ENCODE results near the gene ATMIN. TPM values are rescaled to one million over a fixed set of nuclear protein-coding genes. Genes with fewer than 3 reads are reported as not detected.
A peak's percentile ranks its signal among the peaks of the same experiment; 100 is the strongest.

Gene ATMIN
- total and polyA plus RNA-seq, 2 experiments from 2014 or later = 22.0 to 60.5 TPM

GRCh38 chr16:81036751-81037350 lies 1.2 kb downstream of the ATMIN start:
- peaks cover 11% of the 10 kb centered on the region for H3K4me1 Mint-ChIP-seq
- peaks cover 24% of the 10 kb centered on the region for H4K20me1 ChIP-seq (replicated peaks; ENCODE audit: insufficient read depth)

More at GRCh38 chr16:81036751-81037350, 1.2 kb downstream of the ATMIN start:
- TF ChIP-seq ZNF114 (CRISPR knock-in tag; IDR thresholded peaks at IDR 0.05) (no peak), STAT1 (IDR thresholded peaks at IDR 0.05; ENCODE audit: unreplicated experiment) (no peak), ETS1 (IDR thresholded peaks at IDR 0.05) (no peak), EZH2 (IDR thresholded peaks at IDR 0.05; ENCODE audit: low read depth, unreplicated experiment) (no peak), NANOG (IDR thresholded peaks at IDR 0.05; ENCODE audit: borderline replicate concordance) (no peak), POLR2AphosphoS5 (IDR thresholded peaks at IDR 0.05; ENCODE audit: low read depth) (no peak), EZH2phosphoT487 (IDR thresholded peaks at IDR 0.05; ENCODE audit: unreplicated experiment) (no peak), ZNF331 (CRISPR knock-in tag; IDR thresholded peaks at IDR 0.05; ENCODE audit: low read depth) (no peak), CTCF (conservative IDR thresholded peaks at IDR 0.05; ENCODE audit: low read depth in 2 of 2) (no peak), JUNB (IDR thresholded peaks at IDR 0.05; ENCODE audit: unreplicated experiment) (no peak), CREB1 (CRISPR knock-in tag; IDR thresholded peaks at IDR 0.05; ENCODE audit: low read depth) (no peak), ZNF462 (CRISPR knock-in tag; IDR thresholded peaks at IDR 0.05) (no peak)
- TF ChIP-seq, protein P1, sequence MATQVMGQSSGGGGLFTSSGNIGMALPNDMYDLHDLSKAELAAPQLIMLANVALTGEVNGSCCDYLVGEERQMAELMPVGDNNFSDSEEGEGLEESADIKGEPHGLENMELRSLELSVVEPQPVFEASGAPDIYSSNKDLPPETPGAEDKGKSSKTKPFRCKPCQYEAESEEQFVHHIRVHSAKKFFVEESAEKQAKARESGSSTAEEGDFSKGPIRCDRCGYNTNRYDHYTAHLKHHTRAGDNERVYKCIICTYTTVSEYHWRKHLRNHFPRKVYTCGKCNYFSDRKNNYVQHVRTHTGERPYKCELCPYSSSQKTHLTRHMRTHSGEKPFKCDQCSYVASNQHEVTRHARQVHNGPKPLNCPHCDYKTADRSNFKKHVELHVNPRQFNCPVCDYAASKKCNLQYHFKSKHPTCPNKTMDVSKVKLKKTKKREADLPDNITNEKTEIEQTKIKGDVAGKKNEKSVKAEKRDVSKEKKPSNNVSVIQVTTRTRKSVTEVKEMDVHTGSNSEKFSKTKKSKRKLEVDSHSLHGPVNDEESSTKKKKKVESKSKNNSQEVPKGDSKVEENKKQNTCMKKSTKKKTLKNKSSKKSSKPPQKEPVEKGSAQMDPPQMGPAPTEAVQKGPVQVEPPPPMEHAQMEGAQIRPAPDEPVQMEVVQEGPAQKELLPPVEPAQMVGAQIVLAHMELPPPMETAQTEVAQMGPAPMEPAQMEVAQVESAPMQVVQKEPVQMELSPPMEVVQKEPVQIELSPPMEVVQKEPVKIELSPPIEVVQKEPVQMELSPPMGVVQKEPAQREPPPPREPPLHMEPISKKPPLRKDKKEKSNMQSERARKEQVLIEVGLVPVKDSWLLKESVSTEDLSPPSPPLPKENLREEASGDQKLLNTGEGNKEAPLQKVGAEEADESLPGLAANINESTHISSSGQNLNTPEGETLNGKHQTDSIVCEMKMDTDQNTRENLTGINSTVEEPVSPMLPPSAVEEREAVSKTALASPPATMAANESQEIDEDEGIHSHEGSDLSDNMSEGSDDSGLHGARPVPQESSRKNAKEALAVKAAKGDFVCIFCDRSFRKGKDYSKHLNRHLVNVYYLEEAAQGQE (IDR thresholded peaks at IDR 0.05; ENCODE audit: unreplicated experiment) = no peak
- no peak for DNase-seq (ENCODE audit: low spot score)
- Histone ChIP-seq H3F3A (replicated peaks; ENCODE audit: low read depth) (no peaks in the 10 kb centered on the region), H3K27ac (ENCODE audit: low read depth) (no peak overlapping the region), H3K4me1 (ENCODE audit: insufficient read depth) (peaks cover 9% of the 10 kb centered on the region), H3K36me3 (ENCODE audit: insufficient read depth) (peaks cover 15% of the 10 kb centered on the region), H3K9me2 (ENCODE audit: insufficient read depth) (0 out of 2 replicates have a peak, but pooled peaks cover 4% of the 10 kb centered on the region), H2AFZ (0 out of 2 replicates have a peak overlapping the region, but pooled peaks have one; percentile 29), H3K4me2 (peak overlapping the region; percentile 100), H3K27me3 (ENCODE audit: insufficient read depth) (no peaks in the 10 kb centered on the region), H3K79me2 (replicated peaks; ENCODE audit: insufficient read depth) (peaks cover 46% of the 10 kb centered on the region), H3K4me3 (peak overlapping the region; percentile 96)
- no peak for ATAC-seq
- peak overlapping the region; percentile 91 for H3K27ac Mint-ChIP-seq
- peak overlapping the region; percentile 90 for H3K4me3 Mint-ChIP-seq
- H3K9me3 Mint-ChIP-seq = peaks cover 12% of the 10 kb centered on the region; the same call in 2 of the 3 replicates
- peaks cover 48% of the 10 kb centered on the region for H3K36me3 Mint-ChIP-seq (ENCODE audit: low read depth)
- peaks cover 6% of the 10 kb centered on the region for H3K27me3 Mint-ChIP-seq (ENCODE audit: insufficient read depth, low read depth, poor library complexity)
